GM12874 (cell line): Measurements from ENCODE around the gene PRKCE.

Source experiments
- TF ChIP-seq, protein P1 (sequence below): IDR thresholded peaks from 2 replicates; pipeline ENCODE4 v1.5.1; 2011; ENCODE audit warnings: low read depth, mild to moderate bottlenecking, control low read depth, low read length, moderate library complexity; ENCODE audit not compliant: insufficient read depth

The PRKCE gene

DNA sequence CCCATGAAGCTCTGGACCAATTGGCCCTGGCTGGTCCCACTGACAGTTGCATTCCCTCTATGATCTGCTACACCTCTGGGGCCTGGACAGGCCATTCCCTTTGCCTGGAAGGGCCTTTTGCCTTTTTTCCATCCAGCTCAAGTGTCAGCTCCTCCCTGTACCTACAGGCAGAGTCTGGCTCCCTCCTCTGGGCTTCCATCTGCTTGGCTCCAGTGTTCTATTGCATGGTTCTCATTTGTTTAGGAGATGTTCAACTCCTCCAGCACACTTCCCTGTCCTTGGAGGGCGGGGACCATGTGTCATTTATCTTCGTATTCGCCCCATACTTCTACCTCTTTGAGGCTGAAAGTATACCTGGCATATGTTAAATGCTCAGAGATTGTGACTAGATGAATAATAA lies 61.1 kb downstream of the PRKCE start:
- TF ChIP-seq, protein P1, sequence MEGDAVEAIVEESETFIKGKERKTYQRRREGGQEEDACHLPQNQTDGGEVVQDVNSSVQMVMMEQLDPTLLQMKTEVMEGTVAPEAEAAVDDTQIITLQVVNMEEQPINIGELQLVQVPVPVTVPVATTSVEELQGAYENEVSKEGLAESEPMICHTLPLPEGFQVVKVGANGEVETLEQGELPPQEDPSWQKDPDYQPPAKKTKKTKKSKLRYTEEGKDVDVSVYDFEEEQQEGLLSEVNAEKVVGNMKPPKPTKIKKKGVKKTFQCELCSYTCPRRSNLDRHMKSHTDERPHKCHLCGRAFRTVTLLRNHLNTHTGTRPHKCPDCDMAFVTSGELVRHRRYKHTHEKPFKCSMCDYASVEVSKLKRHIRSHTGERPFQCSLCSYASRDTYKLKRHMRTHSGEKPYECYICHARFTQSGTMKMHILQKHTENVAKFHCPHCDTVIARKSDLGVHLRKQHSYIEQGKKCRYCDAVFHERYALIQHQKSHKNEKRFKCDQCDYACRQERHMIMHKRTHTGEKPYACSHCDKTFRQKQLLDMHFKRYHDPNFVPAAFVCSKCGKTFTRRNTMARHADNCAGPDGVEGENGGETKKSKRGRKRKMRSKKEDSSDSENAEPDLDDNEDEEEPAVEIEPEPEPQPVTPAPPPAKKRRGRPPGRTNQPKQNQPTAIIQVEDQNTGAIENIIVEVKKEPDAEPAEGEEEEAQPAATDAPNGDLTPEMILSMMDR = no peak

GRCh38 chr2:45713136-45713535 lies 61.7 kb downstream of the PRKCE start:
- TF ChIP-seq, protein P1 = no peak

DNA sequence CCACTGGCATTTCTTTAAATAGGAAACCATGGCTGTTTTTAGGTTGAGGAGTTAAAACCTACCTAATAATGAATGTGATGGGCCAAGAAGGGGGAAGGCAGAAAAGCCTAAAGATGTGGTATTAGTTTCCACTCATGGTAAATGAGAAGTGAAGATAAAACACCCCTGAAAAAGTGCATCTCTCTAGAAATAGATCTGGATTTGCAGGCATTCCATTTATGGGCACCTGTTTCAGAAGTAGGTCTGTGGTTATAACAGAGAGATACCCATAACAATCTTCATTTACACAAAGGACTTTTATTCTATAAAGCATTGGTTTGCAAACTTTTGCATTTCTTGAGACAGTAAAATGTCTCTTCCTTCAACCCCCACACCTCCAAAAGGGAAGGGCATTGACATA lies 62.1 kb downstream of the PRKCE start:
- TF ChIP-seq, protein P1 = no peak

GRCh38 chr2:45714679-45715078 lies 63.2 kb downstream of the PRKCE start:
- TF ChIP-seq, protein P1 = no peak

GRCh38 chr2:45715601-45716379 lies 64.3 kb downstream of the PRKCE start:
- TF ChIP-seq, protein P1 = no peak

DNA sequence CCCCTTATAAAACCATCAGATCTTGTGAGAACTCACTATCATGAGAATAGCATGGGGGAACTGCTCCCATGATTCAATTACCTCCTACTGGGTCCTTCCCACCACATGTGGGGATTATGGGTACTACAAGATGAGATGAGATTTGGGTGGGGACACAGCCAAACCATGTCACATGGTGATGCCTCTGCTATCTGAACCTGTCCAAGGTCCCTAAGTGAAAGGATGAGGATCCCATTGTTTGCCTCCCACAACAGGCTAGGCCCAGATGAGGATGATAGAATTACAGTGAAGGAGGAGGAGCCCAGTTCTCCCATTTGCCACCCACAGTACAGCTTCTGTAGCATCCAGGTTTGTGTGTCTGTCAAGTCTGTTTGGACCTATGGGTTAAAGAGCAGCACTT lies 65.4 kb downstream of the PRKCE start:
- TF ChIP-seq, protein P1 = no peak

GRCh38 chr2:45720210-45720609 lies 68.7 kb downstream of the PRKCE start:
- TF ChIP-seq, protein P1 = no peak

DNA sequence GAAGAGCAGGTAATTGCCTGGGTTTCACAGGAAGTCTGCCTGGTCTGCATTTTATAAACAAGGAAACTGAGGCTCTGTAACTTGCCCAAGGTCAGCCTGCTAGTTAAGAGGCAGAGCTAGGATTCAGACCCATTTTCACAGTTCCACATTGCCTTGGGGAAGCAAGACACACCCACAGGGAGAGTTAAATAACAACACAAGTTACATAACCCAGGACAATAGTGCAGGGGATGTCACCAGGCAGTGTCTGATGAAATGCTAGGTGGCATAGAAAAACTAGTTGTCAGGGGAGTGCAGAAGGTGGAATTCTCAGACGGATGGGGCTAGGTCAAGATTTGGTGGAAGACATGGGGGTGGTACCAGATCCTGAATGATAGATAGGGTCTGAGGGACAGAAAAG lies 69.7 kb downstream of the PRKCE start:
- TF ChIP-seq, protein P1 = no peak
